ENCODE data around the gene AKAP17A. TPM values are rescaled to one million over a fixed set of nuclear protein-coding genes. Genes with fewer than 3 reads are reported as not detected.

The AKAP17A gene
- total RNA-seq, 1 donor = 22.0 TPM

DNA sequence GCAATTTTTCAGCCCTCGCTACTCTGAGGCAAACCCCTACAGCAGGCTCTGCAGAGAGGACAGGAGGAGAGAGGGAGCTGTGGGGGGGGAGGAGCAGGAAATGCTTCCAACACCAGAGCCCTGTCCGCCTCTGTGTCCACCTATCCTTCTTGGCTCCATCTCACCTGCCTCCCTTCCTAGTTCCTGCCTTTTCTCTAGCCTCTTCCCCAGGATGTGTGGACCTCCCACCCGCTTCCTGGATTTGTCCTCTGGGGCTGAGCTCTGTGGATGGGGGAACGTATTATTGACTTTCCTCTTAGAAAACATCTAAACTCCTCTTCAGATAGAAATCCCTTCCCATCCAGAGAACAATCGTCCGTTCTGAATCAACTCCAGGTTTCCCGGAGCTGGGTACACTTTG, 37.8 kb downstream of the AKAP17A start:
- no peak for TF ChIP-seq CTCF (IDR thresholded peaks at IDR 0.05; ENCODE audit: insufficient read depth, low read depth, low read length)
- no peak for DNase-seq (ENCODE audit: low read depth)
- H3K4me3 ChIP-seq (ENCODE audit: low read depth, low read length) = no peak overlapping the region

GRCh38 chrX:1646009-1646408, 54.6 kb downstream of the AKAP17A start:
- no peak overlapping the region for H3K4me3 ChIP-seq (ENCODE audit: low read depth, low read length)
- TF ChIP-seq CTCF (IDR thresholded peaks at IDR 0.05; ENCODE audit: insufficient read depth, low read depth, low read length) = no peak
- DNase-seq (ENCODE audit: low read depth) = no peak

DNA sequence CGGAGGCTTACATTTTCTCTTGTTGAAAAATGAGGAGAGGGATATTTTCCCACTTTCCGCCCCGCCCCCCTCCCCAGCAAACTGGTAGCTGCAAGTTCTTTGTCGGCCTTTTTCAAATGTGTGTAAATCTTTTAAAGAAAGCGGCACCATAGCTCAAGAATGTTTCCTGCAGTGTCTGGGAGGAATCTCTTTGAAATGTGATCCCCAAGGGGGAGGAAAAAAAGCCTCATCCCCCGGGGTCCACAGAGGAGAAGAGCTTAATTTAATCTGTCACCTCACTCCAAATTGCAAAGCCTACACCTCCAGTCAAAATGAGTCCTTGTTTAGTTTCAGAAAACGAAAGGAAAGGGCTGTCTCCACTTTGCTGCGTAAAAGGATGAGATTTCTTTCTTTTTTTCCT, 58.2 kb downstream of the AKAP17A start:
- TF ChIP-seq CTCF (IDR thresholded peaks at IDR 0.05; ENCODE audit: insufficient read depth, low read depth, low read length) = no peak
- H3K4me3 ChIP-seq (ENCODE audit: low read depth, low read length) = peak overlapping the region; percentile 33
- peak; percentile 2 for DNase-seq (ENCODE audit: low read depth)

Other genes with a start within 250 kb of the AKAP17A start
- gene SLC25A6, start 199.5 kb upstream of the AKAP17A start, total RNA-seq = 123 and 170 TPM in 2 replicates
- gene ASMTL, start 138.7 kb upstream of the AKAP17A start, total RNA-seq = 16.4 and 23.2 TPM in 2 replicates
- not detected in 2 replicates for gene P2RY8, start 54.4 kb upstream of the AKAP17A start, total RNA-seq
- gene ASMT, start 23.5 kb downstream of the AKAP17A start, total RNA-seq = not detected in 2 replicates

Measured in fibroblast of villous mesenchyme (primary cell).